HFFc6 (cell line): Measurements from ENCODE around the gene SCARB2. TPM values are rescaled to one million over a fixed set of nuclear protein-coding genes. Genes with fewer than 3 reads are reported as not detected.

Experiments used
- DNase-seq: peaks from one replicate; pipeline ENCODE4 v3.0.0-alpha.2; 2018
- H3K27ac Mint-ChIP-seq: 2 replicates; pipeline ENCODE4 v1.8.0; 2020; ENCODE audit warnings: mild to moderate bottlenecking, mixed read lengths
- H3K27me3 Mint-ChIP-seq: 2 replicates; pipeline ENCODE4 v1.8.0; 2021; ENCODE audit warnings: mild to moderate bottlenecking, moderate library complexity, mixed read lengths; ENCODE audit not compliant: insufficient read depth
- H3K36me3 Mint-ChIP-seq: 2 replicates; pipeline ENCODE4 v1.8.0; 2021; ENCODE audit warnings: low read depth, mixed read lengths
- H3K4me1 Mint-ChIP-seq: 2 replicates; pipeline ENCODE4 v1.8.0; 2020; ENCODE audit warnings: low read depth, mixed read lengths
- H3K4me3 Mint-ChIP-seq: 2 replicates; pipeline ENCODE4 v1.8.0; 2020; ENCODE audit warnings: mild to moderate bottlenecking, moderate library complexity, mixed read lengths
- H3K9me3 Mint-ChIP-seq: 2 replicates; pipeline ENCODE4 v1.8.0; 2020; ENCODE audit warnings: mild to moderate bottlenecking, mixed read lengths
- CTCF ChIP-seq: fragments of 200-600 bp; sonication (generic); IDR thresholded peaks from 2 replicates; pipeline ENCODE4 v1.5.0; 2021; ENCODE audit warnings: antibody characterized with exemption, mild to moderate bottlenecking
- total RNA-seq, 6 experiments: library from RNA; stranded (reverse); fragmentation: NEBNext Ultra II Directional; extraction: Animal tissue kit (Norgen Biotek cat#: 25700); gene quantifications; 2 replicates in 1 of 6; 3 replicates in 5 of 6; pipeline ENCODE4 v1.2.3, GENCODE V29; 2021

The SCARB2 gene
- total RNA-seq, 6 experiments from 2014 or later, result 126 to 145 (median 138) TPM

GRCh38 chr4:76205476-76205875, 8.1 kb downstream of the SCARB2 start:
- Mint-ChIP-seq H3K27me3 (no peaks in the 10 kb centered on the region), H3K36me3 (peaks cover 5% of the 10 kb centered on the region; the same call in 1 of the 2 replicates), H3K9me3 (no peaks in the 10 kb centered on the region), H3K27ac (no peak overlapping the region), H3K4me3 (no peak overlapping the region), H3K4me1 (peaks cover 65% of the 10 kb centered on the region)
- no peak for TF ChIP-seq CTCF
- no peak for DNase-seq

- Mint-ChIP-seq H3K27me3 (no peaks in the 10 kb centered on the region), H3K4me3 (no peak overlapping the region), H3K9me3 (no peaks in the 10 kb centered on the region), H3K27ac (no peak overlapping the region), H3K4me1 (peaks cover 61% of the 10 kb centered on the region), H3K36me3 (peaks cover 6% of the 10 kb centered on the region; the same call in 1 of the 2 replicates)
- DNase-seq, result no peak
- no peak for TF ChIP-seq CTCF
Observed at GRCh38 chr4:76204936-76205335, 8.7 kb downstream of the SCARB2 start.

- peaks cover 6% of the 10 kb centered on the region; the same call in 1 of the 2 replicates for H3K36me3 Mint-ChIP-seq
- no peaks in the 10 kb centered on the region for H3K27me3 Mint-ChIP-seq
- H3K4me3 Mint-ChIP-seq, result no peak overlapping the region
- H3K9me3 Mint-ChIP-seq, result no peaks in the 10 kb centered on the region
- no peak overlapping the region for H3K27ac Mint-ChIP-seq
- peaks cover 65% of the 10 kb centered on the region for H3K4me1 Mint-ChIP-seq
- no peak for DNase-seq
- no peak for TF ChIP-seq CTCF
Observed at GRCh38 chr4:76203541-76203940, 10.1 kb downstream of the SCARB2 start.

- peaks cover 10% of the 10 kb centered on the region; the same call in 1 of the 2 replicates for H3K36me3 Mint-ChIP-seq
- H3K27ac Mint-ChIP-seq, result no peak overlapping the region
- H3K27me3 Mint-ChIP-seq, result no peaks in the 10 kb centered on the region
- H3K9me3 Mint-ChIP-seq, result no peaks in the 10 kb centered on the region
- no peak overlapping the region for H3K4me3 Mint-ChIP-seq
- no peak for DNase-seq
- TF ChIP-seq CTCF, result no peak
- H3K4me1 Mint-ChIP-seq, result peaks cover 65% of the 10 kb centered on the region
Observed at GRCh38 chr4:76201276-76201675, 12.3 kb downstream of the SCARB2 start.

GRCh38 chr4:76200771-76201231, 12.8 kb downstream of the SCARB2 start:
- peaks cover 66% of the 10 kb centered on the region for H3K4me1 Mint-ChIP-seq
- no peaks in the 10 kb centered on the region for H3K27me3 Mint-ChIP-seq
- no peaks in the 10 kb centered on the region for H3K9me3 Mint-ChIP-seq
- H3K27ac Mint-ChIP-seq, result 0 out of 2 replicates have a peak overlapping the region, but pooled peaks have one; percentile 3
- no peak for DNase-seq
- no peak overlapping the region for H3K4me3 Mint-ChIP-seq
- H3K36me3 Mint-ChIP-seq, result peaks cover 10% of the 10 kb centered on the region; the same call in 1 of the 2 replicates
- TF ChIP-seq CTCF, result no peak
